Gastrocnemius medialis (tissue), 4 donors: ENCODE results near the gene UPB1.

ENCODE experiments used
- CTCF ChIP-seq, 5 experiments: fragments of 450-650 bp in 3 of 5; fragments of 200-600 bp in 2 of 5; sonication (generic) in 2 of 5; IDR thresholded peaks in 4 of 5; conservative IDR thresholded peaks in 1 of 5; 1 replicate in 4 of 5; 2 replicates in 1 of 5; pipeline ENCODE4 v1.5.1; 2016 to 2019; ENCODE audit warnings: antibody characterized with exemption in 5 of 5, mild to moderate bottlenecking in 3 of 5, moderate library complexity in 3 of 5
- POLR2A ChIP-seq, 2 donors: fragments of 450-650 bp; IDR thresholded peaks; one replicate each; pipeline ENCODE4 v1.6.1; 2017; ENCODE audit warnings: antibody characterized with exemption in 2 of 2, mild to moderate bottlenecking in 2 of 2, moderate library complexity in 2 of 2

GRCh38 chr22:24521791-24522245 lies 26.7 kb downstream of the UPB1 start:
- TF ChIP-seq CTCF (IDR thresholded peaks at IDR 0.05 in 4 of 5, conservative IDR thresholded peaks at IDR 0.05 in 1 of 5) = peak in 3 of 5 experiments; percentile 34 to 46 (median 46)
- TF ChIP-seq POLR2A (IDR thresholded peaks at IDR 0.05) = no peak
